Activated gamma-delta T cell treated with anti-CD3 and anti-CD28 coated beads, Interleukin-2, amount 50 U/mL, for 16 hours (primary cell): Measurements from ENCODE around the gene KCTD3.

ENCODE experiments used
- DNase-seq: peaks from one replicate; pipeline ENCODE4 v3.0.0-alpha.2; 2020; ENCODE audit warnings: low read depth

Gene KCTD3

DNA sequence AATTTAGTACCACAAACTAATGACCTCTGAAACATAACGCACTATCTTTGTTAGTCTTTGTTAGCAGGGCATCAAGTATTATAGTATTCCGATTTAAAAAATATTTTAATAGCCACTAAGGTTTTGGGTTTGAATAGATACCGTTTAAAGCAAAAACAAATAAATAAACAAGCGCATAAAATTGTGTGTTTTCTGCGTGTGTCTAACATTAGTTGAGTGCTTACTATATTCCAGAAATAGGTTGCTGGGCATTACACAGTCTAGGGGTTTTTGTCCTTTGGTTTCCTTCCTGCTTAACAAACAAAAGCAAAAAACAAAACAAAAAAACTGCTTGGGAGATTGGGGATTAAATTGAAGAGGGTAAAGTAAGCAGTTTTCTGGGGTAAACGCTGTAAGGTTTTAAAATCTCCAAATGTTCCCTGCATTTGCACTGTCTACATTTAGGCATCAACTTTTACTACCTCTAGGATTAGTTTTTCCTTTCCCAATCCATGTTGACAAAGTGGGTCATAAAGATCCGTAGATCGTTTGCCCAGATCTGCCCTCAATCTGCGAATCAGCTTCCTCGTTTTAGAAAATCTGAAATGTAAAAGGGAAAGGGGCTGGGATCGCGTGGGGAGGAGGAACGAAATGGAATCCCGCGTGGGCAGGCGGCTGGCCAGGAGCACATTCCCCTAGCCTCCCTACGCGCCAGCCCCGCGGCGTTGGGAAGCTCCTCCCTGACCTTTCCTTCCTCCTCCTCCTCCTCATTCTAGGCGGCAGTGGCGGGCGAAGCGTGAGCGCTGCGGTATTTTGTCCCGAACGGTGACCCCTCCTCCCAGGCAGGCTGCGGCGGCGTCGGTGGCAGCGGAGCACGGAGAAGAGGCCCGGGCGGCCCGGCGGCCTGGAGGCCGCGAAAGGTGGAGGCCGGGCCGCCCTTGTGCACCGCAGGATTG lies at the start of gene KCTD3:
KCTD3 (plus strand) TSS at position 749 of the 935 bp plus-strand sequence. CDS start 382 bp downstream, outside the sequence.
- DNase-seq = no peak

DNA sequence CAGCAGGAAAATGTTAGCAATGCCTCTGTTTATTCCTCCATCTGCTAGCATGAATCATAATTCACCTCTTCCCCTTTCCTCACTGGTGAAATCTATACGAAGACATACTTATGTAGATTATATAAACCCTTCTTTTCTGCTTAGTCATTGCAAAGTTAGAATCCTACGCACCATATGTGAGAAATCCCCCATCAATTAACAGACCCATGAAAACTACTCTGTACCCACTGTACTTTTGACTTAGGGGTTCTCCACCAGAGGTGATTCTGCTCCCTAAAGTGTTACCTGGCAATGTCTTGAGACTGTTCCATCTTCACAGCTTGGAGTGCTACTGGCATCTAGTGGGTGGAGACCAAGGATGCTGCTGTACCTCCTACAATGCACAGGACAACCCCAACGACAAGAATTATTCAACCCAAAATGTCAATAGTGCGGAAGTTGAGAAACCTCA lies 49.6 kb upstream of the KCTD3 start:
- DNase-seq = no peak

DNA sequence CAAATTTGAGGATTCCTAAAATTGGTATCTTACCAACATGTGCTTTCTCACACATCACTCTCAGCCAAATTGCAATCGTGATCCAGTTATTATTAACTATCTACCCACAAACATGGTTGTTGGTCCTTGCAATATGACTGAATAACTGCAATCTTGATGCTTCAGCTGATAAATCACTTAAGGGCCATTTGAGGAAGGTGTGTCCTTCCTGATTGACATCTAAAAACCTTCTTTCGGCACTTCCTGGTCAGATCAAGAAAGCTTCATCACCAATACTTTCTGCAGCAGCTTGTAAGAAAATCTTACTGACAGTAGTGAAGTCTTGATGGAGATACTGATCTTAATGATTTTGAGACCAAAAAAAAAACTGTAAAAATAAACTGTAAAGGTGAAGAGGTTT lies 48.5 kb upstream of the KCTD3 start:
- no peak for DNase-seq

DNA sequence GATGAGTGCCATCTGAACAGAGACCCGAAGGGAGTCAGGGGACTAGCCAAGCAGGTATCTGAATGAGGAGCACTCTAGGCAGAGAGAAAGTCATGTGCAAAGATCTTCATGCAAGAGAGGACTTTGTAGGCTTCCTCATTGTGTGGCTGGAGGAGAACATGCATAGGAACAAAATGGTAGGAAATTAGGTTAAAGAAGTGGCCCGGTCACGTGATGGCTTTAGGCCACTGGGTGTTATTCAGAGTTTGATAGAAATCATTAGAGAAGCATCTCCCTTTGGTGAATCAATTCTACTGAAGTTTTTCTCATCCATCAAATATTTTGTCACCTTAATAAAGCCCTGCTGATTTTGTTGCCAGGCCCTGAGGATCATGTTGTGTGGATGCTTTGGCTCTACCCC lies 45.8 kb upstream of the KCTD3 start:
- no peak for DNase-seq

DNA sequence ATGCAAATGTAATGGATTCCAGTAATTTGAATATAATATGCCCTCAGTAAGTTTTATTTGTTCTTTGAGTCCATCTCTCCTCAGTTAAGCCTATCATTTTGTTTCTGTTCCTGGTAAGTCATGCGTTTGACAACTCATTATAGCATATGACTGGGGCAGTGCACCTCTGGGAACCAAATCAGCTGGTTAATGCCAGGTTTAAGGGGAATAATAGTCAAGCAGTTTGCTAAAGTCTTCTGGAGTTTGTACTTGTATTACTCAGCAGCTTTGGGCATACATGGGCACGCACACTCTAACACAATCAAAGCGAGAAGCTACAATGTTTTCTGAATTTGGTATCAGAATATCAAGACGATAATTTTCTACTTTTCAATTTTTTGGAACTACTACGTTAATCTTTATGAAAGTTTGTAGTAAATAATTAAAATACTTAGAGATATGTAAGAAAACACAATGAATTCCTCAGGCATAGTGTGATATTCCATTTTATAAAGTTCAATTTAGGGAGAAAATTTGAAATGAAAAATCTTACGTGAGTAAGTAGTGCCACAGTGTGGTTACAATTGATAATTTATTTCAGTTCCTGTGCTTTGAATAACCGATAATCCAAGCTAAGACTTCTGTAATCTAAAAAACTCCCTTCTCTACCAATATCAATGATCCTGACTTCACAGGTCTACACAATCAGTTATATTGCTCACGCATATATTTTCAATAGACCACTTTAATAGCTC lies 43.8 kb upstream of the KCTD3 start:
- DNase-seq = no peak

DNA sequence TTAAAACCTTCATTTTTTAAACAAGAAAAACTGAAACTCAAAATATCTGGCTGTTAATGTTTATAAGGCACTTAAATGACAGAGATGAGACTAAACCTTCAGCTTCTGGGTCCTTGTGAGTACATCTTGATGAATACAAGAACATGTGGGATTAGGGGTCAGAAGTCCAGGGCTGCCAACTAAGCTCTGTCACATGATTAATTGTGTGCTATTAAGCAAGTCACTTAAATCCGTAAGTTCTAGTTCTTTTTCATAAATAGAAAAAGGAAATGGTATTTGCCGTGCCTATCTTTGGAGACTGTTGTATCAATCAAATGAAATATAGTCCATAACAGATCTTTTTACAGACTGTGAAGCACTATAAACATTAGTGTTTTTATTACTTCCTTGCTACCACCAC lies 43.2 kb upstream of the KCTD3 start:
- no peak for DNase-seq

DNA sequence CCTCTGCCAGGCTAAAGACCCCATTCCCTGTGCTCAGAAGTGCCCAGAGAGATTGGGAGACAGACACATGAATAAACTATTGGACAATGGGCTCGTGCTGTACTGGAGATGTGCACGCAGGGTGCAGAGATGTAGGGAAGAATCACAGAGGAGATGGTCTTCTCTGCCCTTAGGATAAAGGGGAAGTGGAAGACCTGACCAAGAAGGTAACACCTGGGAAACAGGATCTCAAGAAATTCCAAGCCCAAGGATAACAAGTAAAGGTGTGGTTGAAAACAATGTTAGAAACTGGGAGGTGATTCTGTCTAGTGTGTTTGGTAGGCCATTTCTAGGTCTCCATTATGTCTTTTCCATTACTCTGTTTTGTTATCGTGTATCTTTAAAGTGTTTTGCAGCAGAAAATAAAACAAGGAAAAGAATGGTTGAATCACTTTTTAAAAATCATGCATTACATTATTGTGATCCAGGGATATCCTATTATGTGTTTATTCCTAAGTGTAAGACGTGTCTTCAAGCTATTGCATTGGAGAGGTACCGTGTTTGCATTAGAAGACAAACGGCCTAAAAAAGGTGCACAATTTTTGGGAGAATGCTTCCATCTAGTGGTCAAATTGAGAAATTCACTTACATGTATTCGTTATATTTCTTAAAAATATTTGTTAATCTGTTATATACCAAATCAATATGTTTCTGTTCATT lies 40.8 kb upstream of the KCTD3 start:
- DNase-seq = no peak

DNA sequence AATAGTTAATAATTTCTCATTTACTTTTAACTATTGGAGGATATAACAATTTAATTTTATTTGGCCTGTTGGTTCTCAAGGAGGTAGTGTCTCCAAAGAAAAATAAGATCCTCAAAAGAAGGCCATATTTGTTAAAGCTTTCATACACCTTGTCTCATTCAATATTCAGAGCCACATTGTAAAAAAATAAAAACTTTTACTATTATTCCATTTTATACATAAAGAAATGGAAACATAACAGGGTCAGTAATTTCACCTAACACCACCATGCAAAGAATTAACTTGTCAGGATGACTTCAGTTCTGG lies 40.3 kb upstream of the KCTD3 start:
- DNase-seq = no peak

DNA sequence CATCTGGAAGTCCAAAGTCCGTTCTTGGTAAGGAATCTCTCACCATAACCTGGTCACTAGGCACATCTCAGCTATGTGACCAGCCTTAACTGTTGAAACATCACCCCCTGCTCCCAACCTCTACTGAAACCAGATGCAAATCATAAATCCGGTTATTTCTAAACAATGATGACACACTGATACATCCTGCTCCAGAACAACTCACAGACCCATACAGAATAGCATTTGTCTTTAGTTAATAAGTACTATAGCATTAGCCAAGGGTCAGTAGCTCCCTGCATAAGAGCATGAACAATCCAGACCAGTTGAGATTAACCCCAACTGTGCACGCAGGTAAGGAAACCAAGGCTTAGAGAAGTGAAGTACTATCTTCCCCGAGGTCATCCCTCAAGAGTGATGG lies 38.0 kb upstream of the KCTD3 start:
- DNase-seq = no peak

DNA sequence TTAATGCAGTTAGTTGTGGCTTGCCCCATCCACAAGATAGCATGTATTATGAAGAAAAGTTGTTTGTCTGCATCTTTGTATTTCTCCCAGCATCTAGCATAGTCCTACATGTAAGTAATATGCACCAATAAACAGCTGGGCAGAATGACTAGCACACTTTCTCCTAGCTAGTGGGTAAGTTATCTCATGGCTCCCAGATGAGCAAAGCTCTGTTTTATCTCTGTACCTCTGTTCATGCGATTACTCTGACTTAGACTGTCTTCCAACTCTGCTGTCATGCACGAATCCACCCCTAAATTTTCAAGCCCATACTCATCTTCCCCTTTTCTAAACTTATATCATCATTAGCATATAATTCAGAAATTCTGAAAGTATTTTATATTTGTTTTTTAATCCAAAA lies 37.5 kb upstream of the KCTD3 start:
- no peak for DNase-seq

DNA sequence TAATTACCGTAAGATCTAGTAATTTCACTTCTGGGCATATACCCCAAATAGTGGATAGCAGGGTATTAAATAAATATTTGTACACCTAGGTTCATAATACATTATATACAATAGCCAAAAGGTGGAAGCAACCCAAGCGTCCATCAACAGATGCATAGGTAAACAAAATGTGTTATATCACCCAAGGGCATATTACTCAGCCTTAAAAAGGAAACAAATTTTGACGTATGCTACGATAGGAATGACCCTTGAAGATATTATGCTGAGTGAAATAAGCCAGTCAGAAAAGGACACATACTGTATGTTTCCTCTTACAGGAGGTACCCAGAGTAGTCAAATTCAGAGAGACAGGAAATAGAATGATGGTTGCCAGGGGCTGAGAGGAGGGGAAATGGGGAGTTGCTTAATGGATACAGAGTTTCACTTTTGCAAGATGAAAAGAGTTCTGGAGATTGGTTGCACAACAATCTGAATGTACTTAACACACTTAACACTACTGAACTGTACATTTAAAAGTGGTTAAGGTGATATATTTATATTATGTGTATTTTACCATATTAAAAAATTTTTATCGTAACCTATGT lies 36.6 kb upstream of the KCTD3 start:
- DNase-seq = no peak

DNA sequence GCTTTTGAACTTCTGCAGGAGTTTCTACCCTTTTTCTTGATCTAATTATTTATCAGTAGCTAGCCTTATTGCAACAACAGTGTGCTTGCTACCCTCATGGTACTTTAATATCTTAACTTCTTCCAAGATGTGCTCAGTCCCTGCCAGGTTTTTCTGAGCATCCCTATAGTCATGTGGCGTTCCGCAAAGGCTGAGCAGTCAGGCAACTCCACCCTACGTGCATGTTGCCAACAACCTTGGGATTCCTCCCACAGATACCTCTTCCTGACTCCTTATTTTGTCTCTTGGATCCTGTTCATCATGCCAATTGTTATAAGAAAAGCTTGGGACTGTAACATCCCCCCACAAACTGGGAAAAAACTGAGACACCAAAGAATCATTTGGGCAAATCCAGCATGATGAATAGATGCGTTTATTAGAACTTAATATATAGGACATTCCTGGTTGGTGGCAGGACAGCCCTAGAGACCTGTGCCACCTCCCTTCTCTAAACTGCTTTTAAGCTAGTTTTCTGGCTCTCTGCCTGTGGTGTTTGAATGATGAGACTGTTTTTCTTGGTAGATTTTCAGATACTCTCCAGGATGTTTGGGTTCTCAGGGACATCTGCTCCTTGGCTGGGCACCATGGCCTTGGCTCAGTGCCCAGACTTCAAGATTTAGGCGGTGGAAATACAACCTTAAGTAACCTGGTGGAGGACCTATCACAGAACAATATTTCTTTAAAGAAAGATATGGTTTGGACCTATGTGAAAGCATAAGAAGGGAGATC lies 27.1 kb upstream of the KCTD3 start:
- DNase-seq = no peak

DNA sequence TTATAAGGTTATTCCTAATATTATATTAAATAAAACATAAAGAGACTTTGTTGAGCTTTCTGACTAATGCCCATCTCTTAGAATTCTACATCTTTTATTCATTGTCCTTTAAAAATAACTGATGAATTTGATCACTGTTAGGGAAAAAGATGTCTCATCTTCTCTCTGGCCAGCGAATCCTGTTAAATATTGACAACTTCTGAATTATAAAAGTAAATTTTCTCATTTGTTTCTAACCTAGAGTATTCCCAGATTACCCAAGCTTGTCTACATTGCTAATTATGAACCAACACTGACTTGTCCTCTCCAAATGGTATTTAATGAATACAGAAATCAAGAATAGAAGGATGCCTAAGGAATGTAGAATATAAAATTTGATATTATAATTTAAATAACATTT lies 24.8 kb upstream of the KCTD3 start:
- DNase-seq = no peak

DNA sequence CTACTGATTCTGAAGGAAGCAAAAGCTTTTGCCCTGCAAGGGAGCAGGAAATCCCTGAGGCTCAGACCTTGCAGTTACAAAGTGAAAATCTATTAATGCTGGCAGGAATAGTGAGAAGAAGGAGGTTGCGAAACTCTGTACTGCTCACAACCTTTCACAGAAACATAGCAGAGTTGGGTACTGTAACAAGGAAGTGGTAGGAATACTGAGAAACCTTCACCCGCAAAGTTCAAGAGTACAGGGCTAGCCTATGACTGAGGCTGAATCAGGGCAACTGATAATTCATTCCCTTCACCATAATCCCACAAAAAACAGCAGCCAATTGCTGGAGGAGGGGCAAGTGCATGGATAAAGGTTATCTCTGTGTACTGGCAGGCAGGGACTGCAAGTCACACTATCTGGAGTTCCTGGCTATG lies 23.9 kb upstream of the KCTD3 start:
- DNase-seq = no peak

DNA sequence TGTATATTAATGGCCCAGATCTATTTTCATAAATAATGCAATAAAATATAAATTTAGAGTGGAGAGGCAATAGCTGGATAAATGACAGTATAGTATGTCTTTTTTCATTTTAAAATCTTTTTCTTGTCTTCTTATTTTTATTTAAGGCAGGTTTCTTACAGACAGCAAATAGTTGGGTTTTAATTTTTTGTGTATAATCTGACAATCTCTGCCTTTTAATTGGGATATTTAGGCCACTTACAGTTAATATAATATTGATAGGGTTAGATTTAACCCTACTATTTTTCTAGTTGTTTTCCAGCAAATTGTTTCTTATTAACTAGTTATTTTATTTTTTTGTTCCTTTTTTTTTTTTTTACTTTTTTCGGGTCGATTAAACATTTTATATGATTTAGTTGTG lies 23.3 kb upstream of the KCTD3 start:
- DNase-seq = no peak

DNA sequence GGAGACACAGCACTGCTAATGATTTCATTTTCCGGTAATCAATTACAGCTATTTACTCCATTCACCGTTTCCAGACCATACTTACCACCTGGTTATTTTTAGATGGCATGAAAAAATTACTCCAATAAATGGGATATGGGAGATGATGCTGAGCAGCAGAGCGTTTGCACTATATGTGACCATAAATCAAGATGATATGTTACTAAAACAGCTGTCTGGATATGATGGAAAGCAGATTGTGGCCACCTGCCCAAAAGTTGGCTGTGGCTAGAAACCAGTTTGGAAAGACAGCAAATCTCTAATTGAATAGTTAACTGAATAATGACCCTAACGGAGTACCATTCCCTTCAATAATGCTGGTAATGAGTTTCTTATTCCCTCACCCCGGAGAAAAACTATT lies 22.5 kb upstream of the KCTD3 start:
- no peak for DNase-seq

DNA sequence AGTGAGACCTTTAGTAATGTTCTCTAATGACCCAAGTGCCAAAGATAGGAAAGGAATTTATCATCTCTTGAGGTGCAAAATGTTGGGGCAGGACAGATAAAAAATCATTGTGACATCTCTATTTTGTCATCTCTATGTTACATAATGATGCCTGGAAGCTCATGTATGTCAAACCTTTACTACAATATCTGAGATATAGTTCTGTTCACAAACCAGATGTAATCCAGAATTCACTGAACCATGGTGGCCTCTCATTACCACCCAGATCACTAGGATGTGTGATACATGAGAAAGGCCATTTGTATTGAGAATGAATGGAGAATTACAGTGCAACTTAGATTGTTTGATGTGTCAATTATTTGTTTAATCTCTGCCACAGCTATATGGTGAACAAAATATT lies 22.0 kb upstream of the KCTD3 start:
- no peak for DNase-seq

DNA sequence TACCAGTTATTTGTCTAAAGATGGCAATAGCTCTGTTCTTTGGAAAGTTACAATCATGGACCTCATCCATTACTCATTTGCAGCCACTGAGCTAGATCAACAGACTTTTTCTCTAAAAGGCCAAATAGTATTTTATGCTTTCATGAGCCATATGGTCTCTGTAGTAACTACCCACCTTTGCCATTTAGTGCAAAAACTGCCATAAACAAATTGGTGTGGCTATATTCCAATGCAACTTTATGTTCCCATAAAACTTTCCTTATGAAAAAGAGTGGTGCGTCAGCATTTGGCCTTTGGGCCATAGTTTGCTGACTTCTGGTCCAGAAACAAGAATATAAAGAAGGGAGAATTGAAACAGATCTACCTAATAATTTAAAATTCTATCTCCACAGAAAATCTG lies 20.1 kb upstream of the KCTD3 start:
- DNase-seq = no peak

DNA sequence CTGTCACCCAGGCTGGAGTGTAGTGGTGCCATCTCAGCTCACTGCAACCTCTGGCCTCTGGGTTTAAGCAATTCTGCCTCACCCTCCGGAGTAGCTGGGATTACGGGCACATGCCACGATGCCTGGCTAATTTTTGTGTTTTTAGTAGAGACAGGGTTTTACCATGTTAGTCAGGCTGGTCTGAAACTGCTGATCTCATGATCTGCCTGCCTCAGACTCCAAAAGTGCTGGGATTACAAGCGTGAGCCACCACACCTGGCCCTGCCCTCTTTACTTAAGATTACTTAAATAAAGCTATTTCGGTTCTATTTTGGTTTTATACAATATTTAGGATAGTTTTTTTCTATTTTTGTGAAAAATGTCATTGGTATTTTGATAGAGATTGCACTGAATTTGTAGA lies 15.3 kb upstream of the KCTD3 start:
- DNase-seq = no peak

DNA sequence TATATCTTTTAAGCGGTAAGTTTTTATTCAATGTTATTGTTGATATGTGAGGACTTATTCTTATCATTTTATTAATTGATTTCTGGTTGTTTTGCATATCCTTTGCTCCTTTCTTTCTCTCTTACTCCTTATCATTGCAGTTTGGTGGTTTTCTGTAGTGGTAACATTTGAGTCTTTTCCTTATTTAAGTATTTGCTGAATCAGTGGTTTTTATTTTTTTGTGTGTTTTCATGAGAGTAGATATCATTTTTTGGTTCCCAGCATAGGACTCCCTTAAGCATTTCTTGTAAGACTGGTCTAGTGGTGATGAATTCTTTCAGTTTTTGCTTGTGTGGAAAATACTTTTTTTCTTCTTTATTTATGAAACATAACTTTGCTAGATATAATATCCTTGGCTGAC lies 12.2 kb upstream of the KCTD3 start:
- DNase-seq = no peak

DNA sequence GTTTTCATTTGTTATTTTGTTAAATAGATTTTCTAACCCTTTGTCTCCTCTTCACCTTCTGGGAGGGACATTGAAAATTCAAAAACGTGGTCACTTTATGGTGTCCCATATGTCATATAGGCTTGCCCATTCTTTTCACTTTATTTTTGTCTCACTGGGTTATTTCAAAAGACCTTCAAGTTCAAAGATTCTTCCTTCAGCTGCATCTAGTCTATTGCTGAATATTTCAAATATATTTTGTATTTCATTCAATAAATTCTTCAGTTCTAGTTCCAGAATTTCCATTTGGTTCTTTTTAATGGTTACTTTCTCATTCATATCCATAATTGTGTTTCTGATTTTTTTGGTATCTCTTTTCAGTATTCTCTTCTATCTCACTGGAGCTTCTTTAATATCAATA lies 11.6 kb upstream of the KCTD3 start:
- DNase-seq = no peak

DNA sequence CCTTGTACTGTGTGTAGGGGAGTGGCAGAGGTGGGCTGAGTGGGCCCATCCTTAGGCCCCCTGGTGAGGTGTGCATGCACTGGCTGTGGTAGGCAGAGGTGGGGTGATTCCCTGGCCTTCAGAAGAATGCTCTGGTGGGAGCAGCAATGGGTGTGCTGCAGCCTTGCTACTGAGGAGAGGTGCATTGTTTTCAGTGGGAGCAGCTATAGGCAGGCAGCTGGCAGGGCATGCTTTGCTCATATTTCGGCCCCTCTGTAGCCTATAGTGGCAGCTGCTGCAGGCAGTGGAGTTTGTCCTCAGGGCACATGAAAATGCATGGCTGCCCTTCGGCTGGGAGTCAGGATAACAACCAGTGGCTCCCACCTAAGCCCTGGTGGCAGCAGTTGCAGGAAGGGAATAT lies 10.1 kb upstream of the KCTD3 start:
- DNase-seq = no peak
